H7 (cell line): ENCODE data around the gene CCK. TPM values are rescaled to one million over a fixed set of nuclear protein-coding genes. Genes with fewer than 3 reads are reported as not detected.

Experiments
- DNase-seq: peaks from one replicate; pipeline ENCODE4 v3.0.0; 2012
- H3K27me3 ChIP-seq: 2 replicates; pipeline ENCODE4 v1.6.0; 2011; ENCODE audit warnings: mild to moderate bottlenecking, low read length; ENCODE audit not compliant: control insufficient read depth, insufficient read depth
- H3K36me3 ChIP-seq: replicated peaks from 2 replicates; pipeline ENCODE4 v1.5.1; 2011; ENCODE audit warnings: low read length; ENCODE audit not compliant: control insufficient read depth, insufficient read depth
- H3K4me3 ChIP-seq: 2 replicates; pipeline ENCODE4 v1.5.1; 2011; ENCODE audit warnings: low read depth, mild to moderate bottlenecking, control low read depth, low read length, moderate library complexity; ENCODE audit not compliant: insufficient read depth
- total RNA-seq: library from RNA; depleted of rRNA; stranded (reverse); fragments of >200 nt; shearing (Covaris generic); gene quantifications from 2 replicates; pipeline ENCODE4 v1.2.3, GENCODE V29; 2014

The CCK gene
- total RNA-seq, 1 experiment from 2014 or later: 0.14 TPM

GRCh38 chr3:42225486-42226363 is 40.3 kb downstream of the CCK start:
- no peaks in the 10 kb centered on the region for H3K27me3 ChIP-seq
- no peak for DNase-seq
- H3K4me3 ChIP-seq: no peak overlapping the region
- H3K36me3 ChIP-seq: peaks cover 3% of the 10 kb centered on the region

DNA sequence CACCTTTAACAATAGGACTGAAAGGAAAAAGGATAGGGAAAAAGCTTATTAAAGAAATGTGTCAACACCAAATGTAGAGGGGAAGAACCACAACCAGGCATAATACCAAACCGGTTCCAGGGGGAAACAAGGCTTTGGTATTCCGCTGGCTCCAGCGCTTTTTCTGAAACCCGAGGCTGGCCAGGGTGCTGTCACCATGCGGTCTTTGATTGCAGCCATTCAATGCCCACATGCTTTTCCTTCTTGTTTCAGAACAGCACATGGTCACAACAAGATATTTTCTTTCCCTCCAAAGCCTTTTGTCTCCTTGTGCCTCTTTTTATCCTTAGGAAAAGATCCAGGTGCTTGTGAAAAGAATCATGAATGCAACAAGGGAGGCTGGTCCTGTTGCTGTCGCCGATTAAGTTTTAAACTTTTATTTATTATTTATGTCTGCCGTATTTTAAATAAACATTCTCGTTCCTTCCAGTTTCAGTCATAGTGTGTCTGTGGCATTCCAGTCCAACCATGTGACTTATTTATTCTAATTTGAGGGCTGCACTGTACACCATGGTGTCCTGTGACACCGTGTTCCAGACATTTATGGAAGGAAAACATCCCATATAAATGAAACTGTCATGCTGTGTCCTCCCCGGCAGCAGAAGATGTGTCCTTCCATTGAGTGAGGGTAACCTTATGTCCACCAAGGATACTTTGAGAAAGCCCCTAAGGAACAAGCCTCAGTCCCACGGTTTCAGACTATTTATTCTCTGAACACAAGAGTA is 41.1 kb downstream of the CCK start:
- no peaks in the 10 kb centered on the region for H3K27me3 ChIP-seq
- no peak for DNase-seq
- H3K36me3 ChIP-seq: peaks cover 5% of the 10 kb centered on the region
- H3K4me3 ChIP-seq: no peak overlapping the region

GRCh38 chr3:42224178-42224577 is 41.8 kb downstream of the CCK start:
- Histone ChIP-seq H3K36me3 (peaks cover 5% of the 10 kb centered on the region), H3K4me3 (no peak overlapping the region), H3K27me3 (no peaks in the 10 kb centered on the region)
- DNase-seq: no peak

DNA sequence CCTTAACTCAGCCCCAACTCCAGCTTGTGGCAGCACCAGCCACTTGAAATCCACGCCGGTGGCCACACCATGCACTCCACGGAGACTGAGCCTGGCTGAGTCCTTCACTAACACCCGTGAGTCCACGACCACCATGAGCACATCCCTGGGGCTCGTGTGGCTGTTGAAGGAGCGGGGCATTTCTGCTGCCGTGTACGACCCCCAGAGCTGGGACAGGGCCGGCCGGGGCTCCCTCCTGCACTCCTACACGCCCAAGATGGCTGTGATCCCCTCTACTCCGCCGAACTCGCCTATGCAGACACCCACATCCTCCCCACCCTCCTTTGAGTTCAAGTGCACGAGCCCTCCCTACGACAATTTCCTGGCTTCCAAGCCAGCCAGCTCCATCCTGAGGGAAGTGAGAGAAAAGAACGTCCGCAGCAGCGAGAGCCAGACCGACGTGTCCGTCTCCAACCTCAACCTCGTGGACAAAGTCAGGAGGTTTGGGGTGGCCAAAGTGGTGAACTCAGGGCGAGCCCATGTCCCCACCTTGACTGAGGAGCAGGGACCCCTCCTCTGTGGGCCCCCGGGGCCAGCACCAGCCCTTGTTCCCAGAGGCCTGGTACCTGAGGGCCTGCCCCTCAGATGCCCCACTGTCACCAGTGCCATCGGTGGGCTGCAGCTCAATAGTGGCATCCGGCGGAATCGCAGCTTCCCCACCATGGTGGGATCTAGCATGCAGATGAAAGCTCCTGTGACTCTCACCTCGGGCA is 42.9 kb downstream of the CCK start:
- DNase-seq: no peak
- Histone ChIP-seq H3K4me3 (no peak overlapping the region), H3K36me3 (peaks cover 5% of the 10 kb centered on the region), H3K27me3 (no peaks in the 10 kb centered on the region)

DNA sequence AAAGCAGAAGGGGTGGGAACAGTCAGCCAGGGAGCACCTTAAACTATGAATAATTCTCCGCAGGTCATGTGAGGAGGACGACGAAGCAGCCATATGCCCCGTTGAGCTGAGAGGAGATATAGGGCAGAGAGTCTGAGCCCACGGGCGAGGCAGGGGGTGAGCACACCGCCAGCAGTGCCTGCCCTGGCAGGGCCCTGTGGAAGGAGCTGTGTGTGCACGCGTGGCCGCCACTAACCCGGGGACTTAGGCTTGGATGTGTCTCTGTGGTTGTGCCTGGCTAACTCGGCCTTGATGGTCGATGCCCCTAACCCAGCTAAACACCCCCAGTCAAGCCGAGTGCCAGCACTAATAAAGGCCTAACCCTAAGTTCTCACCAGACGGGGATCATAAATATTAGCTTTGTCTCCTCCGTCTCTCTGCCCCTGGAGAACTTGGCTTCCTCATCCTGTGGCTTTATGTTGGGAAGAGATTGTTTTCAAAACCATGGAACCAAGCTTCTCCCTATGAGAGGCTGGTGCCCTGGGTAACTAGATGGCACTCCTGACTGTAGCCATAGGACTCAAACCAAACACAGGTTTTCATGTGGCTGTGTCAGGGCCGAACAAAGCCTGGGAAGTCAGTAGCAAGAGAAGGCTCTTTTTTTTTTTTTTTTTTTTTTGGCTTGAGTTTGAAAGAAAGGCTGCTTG is 45.4 kb downstream of the CCK start:
- H3K36me3 ChIP-seq: peaks cover 5% of the 10 kb centered on the region
- no peaks in the 10 kb centered on the region for H3K27me3 ChIP-seq
- H3K4me3 ChIP-seq: no peak overlapping the region
- no peak for DNase-seq

DNA sequence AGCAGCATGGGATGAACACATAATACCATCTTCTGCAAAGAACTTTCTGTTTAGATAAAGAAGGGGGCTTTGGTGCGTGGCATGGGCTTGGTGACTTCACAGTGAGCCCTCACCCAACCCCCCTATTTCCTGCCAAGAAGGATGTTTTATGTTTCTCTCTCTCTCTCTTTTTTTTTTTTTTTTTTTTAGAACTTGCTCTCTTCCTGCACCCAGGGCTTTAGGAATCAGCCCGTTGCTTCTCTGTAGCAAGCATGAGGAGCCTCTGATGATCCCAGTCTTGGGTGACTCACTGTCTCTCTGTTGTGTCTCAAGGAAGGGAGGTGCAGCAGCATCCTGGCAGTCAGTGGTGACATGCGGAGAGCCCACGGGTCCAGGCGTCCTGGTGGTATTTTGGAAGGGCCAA is 49.1 kb downstream of the CCK start:
- DNase-seq: no peak
- no peaks in the 10 kb centered on the region for H3K27me3 ChIP-seq
- no peak overlapping the region for H3K4me3 ChIP-seq
- H3K36me3 ChIP-seq: peaks cover 2% of the 10 kb centered on the region

- no peak for DNase-seq
- Histone ChIP-seq H3K36me3 (peaks cover 2% of the 10 kb centered on the region), H3K27me3 (no peaks in the 10 kb centered on the region), H3K4me3 (no peak overlapping the region)
These were observed 49.7 kb downstream of the CCK start for GRCh38 chr3:42216302-42216701.

DNA sequence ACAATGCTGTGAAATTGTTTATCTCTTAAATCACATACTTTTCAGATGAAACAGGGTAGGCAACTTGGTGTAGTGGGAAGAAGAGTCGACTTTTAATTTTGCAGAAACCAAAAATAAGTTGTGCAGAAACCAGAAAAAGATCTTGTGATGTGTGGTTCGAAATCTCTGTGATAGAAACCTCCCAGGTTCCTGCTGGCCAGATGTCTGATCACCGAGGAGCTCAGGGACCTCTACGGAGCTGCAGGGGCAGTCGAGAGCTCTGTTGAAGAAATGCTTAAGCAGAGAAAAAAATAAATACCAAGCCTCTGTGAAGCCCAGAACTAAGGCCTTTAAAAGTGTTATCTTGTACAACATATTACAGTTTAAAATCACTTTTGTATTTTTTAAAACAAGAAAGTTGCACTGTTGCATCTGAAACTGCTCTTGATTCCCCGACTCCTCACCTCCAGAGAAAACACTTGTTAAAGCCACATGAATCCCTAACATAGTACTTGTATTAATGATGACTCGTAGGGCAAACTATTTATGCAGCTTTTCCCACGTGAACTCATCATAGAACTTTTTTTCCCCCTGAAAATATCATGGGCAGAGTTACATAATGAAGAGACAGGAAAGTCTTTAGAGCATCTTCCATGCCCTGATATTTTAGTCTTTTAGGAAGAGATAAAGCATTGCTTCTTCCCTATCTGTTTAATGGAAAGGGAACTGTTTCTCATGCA is 51.3 kb downstream of the CCK start:
- H3K4me3 ChIP-seq: no peak overlapping the region
- peaks cover 1% of the 10 kb centered on the region for H3K36me3 ChIP-seq
- no peaks in the 10 kb centered on the region for H3K27me3 ChIP-seq
- no peak for DNase-seq

DNA sequence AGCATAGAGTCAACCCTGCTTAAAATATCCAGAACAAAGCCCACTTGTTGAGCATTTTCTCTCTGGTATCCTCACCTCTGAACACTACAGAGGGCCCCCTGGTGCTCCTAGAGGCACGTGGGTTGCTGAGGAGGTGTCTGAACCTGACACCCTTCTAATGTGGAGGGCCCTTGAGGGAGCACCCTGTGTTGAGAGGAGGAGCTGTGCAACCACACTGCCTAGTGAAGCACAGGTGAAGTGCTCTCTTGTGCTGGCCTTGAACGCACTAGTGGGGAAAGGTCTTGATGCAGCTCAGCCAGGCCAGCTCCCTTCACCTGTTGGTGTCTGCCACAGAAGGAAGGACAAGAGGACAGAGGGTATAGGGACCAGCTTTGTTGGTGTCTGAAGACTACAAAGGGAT is 51.9 kb downstream of the CCK start:
- Histone ChIP-seq H3K27me3 (no peaks in the 10 kb centered on the region), H3K4me3 (no peak overlapping the region), H3K36me3 (peaks cover 1% of the 10 kb centered on the region)
- no peak for DNase-seq

DNA sequence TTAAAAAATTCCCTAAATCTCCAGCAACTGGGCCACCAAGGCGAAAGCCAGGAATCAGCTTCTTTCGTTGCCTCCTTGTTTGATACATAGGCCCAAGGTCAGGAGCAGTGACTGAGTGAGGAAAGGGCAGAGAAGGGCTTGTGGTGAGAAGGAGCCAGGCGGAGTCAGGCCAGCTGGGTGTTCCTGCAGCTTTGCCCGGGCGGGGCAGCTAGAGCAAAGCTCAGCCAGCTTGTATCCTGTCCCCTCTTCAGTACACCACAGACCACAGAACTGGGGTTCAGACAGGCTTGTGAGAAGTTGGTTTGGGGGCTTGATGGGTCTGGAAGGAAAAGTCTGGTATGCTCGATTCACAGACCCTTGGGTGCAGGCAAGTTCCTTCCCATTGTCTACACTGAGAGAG is 52.6 kb downstream of the CCK start:
- H3K36me3 ChIP-seq: peaks cover 1% of the 10 kb centered on the region
- H3K4me3 ChIP-seq: no peak overlapping the region
- no peak for DNase-seq
- H3K27me3 ChIP-seq: no peaks in the 10 kb centered on the region

GRCh38 chr3:42210726-42211125 is 55.3 kb downstream of the CCK start:
- Histone ChIP-seq H3K27me3 (no peaks in the 10 kb centered on the region), H3K36me3 (peaks cover 1% of the 10 kb centered on the region), H3K4me3 (no peak overlapping the region)
- DNase-seq: no peak

DNA sequence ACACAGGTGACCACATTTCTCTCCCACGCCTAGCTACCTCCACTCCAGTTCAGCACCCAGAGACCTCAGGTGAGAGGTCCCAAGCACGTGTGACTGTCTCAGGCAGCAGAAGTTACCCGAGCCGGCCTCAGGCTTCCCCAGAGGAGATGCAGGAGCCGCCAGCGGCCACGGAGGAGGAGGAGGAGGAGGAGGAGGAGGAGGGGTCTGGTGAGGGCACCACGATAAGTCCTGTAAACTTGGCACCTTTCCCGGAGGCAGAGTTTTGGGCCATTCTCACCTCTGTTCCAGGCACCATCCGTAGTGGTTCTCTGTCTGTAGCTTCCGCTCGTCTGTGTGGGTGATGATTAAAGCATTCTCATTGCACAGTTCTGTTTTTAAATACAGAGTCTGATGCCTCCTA is 56.1 kb downstream of the CCK start:
- H3K36me3 ChIP-seq: peaks cover 1% of the 10 kb centered on the region
- H3K27me3 ChIP-seq: no peaks in the 10 kb centered on the region
- H3K4me3 ChIP-seq: no peak overlapping the region
- DNase-seq: no peak
